ACHN (cell line): ENCODE data around the gene CSTF3.
"Not testable (repeated sequence)": the region's sequence is repeated elsewhere in the genome, so short reads cannot be mapped to it uniquely, and the experiment has no call there.

Source experiments
- DNase-seq: peaks from one replicate; pipeline ENCODE4 v3.0.0-alpha.2; 2015
- in situ Hi-C: cut with HindIII; loops from 2 replicates; pipeline ENCODE4 v1.10.0; 2017; ENCODE audit warnings: low sequenced_read_pairs, low pct_ligation_motif_present, low pct_unique_long_range_greater_than_20kb

CSTF3 gene

DNA sequence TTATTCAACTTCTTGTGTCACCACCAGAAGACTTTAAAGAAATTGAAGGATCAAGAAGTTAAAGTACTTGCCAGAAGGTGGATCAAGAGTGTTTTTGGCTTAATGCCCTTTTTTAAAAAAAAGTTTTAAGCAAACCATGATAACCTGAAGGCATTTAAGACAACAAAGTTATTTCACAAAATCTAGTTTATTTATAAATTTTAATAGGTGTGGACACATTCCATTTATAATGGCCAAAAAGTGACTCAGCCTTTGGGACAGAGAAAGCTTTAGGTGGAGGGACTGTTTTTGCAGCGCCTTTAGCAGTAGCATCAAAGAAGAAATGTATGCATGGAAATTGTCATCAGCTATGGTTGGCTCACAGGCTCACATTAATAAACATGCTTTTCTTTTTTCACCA, 104.0 kb downstream of the CSTF3 start:
- in situ Hi-C loops, result no loop called here

DNA sequence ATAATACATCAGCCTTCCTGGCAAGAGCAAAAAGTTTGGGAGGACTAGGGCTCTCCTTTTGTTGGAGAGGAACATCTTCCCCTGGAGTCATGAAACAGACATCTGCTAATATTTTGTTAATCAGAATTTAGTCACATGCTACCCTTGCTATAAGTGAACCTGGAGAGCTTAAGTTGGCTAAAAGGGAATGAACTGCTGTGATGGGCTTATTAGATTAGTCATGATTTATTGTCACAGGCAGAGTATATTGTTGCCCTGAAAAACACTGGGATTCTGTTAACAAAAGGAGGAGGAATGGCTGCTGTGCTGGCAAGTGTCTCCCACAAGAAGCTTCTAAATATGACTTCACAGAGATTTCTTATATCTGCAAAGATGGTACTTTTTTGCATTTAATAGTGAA, 105.9 kb downstream of the CSTF3 start:
- no peak for DNase-seq
- in situ Hi-C loops, result no loop called here

More for the DNA sequence above, 104.0 kb downstream of the CSTF3 start:
- DNase-seq, result no peak

DNA sequence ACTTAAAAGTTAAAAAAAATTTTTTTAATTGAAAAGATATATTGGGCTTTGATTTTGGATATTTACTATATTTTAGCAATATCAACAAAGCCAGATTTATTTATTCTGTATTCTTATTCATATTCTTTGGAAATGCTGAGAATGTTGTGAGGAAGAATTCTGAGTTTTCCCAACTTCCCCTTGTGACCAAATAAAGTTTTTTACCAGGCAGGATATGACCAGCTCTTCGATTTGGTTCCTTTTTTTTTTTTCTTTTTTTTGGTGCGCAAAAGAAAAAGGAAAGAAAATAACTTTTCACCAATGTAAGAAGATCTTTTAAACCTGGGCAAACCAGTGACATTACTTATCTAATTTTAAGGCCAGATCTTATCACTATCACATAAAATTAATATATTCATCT, 109.0 kb downstream of the CSTF3 start:
- DNase-seq, result no peak
- in situ Hi-C loops, result no loop called here

DNA sequence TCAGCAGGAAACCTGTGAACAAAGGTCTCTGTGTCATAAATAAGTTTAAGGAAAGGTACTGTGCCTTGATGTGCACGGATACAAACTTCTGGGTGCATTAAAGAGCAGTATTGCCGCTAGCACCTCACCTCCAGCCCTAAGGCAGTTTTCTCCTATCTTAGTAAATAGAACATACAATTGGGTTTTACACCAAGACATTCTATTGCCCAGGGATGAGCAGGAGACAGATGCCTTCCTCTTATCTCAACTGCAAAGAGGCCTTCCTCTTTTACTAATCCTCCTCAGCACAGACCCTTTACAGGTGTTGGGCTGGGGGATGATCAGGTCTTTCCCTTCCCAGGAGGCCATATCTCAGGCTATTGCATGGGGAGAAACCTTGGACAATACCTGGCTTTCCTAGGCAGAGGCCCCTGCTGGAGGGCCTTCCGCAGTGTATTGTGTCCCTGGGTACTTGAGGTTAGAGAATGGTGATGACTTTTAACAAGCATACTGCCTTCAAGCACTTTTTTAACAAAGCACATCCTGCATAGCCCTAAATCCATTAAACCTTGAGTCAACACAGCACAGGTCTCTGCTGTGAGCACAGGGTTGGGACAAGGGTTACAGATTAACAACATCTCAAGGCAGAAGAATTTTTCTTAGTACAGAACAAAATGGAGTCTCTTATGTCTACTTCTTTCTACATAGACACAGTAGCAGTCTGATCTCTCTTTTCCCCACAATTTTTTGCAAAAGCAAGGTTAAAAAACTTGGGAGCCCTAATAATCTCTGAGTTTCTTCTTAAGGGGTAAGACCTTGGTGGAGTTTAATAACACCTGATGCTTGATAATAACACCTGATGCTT, 111.5 kb downstream of the CSTF3 start:
- in situ Hi-C loops, DNase-seq: not testable (repeated sequence)

DNA sequence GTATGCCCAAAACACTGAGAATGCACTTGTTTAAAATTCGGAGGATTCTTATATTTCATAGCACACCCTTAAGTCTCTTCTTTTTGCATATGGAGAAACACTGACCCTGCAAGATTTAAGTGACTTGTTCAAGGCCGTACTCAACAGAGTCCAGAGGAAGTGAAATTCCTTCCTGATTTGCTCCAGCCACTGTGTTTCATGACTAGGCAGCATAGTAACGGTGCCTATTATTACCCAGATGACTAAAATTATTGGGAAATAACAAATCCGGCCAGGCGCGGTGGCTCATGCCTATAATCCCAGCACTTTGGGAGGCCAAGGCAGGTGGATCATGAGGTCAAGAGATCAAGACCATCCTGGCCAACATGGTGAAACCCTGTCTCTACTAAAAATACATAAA, 112.6 kb downstream of the CSTF3 start:
- in situ Hi-C loops, DNase-seq: not testable (repeated sequence)

DNA sequence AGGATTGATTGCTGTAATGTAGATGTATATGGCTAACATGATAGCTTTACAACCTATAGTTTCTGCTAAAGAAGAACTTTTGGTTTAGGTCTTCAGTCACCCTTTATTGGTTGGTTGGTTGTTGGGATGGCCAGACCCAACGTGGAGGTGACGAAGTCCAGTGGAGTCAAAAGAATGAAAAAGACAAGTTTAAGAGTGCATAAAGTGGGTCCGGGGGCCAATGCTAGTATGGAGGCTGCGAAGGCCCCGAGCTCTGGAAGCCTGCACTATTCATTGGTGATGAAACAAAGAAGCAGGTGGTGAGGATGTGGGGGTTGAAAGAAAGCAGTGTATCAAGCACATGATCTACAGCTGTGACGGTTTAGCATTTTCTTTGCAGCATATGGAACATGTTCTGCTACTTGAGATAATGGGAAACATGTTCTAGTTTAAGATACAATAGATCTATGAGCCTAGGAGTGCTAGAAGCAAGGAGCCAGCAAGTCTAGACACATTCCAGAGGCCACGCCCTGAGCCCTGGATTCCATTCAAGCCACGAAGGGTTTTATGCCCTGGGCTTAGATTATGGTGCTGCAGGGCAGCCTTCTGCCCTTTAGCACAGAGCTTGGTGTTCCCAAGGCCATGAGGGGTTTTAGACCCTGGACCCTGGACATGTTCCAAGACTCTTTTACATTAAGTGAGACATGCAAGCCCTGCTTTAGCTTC, 115.6 kb downstream of the CSTF3 start:
- in situ Hi-C loops, result no loop called here
- DNase-seq, result no peak

DNA sequence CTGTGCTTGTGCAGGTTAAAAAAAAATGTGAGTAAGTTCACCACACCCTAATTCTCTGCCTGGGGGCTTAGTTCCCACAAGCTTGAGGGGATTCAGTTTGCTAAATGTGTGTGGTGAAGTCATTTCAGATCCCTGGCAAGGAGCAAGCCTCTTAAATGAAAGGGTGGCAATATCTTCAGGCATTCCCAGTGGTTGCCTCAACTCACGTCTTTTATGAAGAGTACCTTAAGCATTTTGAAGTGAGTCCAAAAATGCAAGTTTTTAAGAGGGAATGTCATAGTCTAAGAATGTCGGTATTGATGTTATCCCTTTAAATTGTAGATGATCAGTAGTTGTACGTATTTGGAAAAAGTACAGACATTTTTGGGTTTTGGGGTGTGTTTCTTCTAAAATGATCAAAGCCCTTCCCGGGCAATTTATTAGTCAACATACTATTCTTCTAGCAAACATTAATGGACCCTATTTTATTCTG, 117.0 kb downstream of the CSTF3 start:
- no peak for DNase-seq

DNA sequence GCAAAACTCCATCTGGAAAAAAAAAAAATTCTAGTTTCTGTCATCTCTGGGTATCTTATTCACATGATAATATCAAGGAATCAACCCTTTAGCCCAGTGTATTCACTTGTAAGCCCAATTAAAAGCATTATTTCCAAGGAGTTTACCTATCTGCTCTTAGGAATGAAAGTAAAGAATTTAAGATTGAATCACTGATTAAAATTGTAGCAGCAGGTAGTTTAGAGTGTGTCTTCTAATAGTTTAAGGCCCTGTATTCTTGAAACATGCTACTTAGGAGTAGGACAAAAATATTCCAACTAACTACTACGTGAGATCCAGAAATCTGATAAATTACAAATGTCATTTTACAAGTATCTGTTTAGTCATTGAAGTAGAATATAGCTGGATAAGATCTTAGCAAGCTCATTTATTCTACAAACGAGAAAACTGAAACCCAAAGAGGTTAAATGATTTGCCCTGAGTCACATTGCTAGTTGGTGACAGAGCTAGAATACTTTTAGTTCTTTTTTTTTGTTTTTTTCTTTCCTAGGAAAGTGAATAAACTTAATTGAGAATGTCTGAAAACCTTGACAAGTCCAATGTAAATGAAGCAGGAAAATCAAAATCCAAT, 118.0 kb downstream of the CSTF3 start:
- DNase-seq, result no peak
- in situ Hi-C loops, result no loop called here

More for the DNA sequence above, 117.0 kb downstream of the CSTF3 start:
- in situ Hi-C loops, result no loop called here

DNA sequence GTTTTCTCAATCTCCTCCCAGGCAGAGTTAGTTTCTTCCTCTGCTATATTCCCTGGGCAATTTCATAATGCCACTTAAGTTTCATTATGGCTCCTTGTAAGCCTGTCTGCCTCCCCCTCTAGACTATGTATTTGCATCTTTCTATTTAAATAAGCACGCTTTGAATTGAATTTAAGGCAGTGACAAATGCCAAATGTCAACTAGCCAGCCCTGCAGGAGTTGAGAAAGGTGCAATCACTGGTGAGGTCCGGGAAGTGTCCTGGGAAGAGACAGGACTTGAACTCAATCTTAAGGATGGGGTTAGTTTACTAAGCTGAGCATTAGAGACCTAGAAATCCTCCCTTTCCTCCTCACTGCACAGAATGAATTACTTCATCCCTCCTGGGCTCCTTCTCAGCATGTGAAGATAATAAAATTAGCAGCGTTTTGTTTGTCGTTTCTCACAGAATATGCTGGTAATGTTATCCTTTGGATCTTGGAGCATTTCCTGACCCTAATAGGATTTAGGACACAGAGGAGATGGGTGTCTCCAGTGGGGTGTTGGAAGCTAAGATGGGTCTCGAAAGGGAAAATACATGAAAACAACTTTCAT, 120.3 kb downstream of the CSTF3 start:
- in situ Hi-C loops, result no loop called here
- DNase-seq, result no peak

DNA sequence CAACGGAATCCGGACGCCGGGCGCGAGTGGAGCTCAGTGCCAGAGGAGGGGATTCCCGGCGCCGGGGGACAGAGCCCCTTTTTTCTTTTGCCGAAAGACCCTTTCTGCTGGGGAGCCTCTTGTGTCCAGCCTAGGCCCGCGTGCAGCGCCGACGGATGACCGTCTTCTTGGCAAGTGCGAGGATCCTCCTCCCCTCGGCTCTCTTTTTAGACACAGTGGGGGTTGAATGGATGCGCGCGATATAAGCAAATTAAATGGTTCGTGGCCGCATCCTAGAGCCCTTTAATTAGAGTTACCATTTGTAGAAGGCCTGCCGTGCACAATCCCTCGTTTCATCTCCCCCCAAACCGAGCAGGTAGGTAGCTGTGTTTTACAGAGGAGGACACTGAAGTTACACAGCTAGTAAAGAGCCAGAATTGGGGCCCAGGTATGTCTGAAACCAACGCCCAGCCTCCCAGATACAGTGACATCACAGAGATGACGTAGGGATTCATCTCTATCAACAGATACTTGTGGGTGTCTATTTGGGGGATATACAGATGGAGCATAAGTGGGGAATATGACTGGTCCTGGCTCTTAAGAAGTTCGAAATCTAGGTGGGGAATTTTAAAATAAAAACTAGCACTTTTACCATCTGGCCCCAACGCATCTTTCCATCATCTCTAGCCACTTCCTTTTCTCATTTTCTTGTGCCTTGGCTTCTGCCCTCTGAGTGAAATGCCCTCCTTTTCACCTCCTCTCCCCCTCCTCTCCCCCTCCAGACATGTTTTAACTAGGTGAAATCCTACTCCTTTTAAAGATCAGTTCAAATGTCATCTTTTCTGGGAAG, 121.0 kb downstream of the CSTF3 start:
- in situ Hi-C loops, result no loop called here
- DNase-seq, result no peak

DNA sequence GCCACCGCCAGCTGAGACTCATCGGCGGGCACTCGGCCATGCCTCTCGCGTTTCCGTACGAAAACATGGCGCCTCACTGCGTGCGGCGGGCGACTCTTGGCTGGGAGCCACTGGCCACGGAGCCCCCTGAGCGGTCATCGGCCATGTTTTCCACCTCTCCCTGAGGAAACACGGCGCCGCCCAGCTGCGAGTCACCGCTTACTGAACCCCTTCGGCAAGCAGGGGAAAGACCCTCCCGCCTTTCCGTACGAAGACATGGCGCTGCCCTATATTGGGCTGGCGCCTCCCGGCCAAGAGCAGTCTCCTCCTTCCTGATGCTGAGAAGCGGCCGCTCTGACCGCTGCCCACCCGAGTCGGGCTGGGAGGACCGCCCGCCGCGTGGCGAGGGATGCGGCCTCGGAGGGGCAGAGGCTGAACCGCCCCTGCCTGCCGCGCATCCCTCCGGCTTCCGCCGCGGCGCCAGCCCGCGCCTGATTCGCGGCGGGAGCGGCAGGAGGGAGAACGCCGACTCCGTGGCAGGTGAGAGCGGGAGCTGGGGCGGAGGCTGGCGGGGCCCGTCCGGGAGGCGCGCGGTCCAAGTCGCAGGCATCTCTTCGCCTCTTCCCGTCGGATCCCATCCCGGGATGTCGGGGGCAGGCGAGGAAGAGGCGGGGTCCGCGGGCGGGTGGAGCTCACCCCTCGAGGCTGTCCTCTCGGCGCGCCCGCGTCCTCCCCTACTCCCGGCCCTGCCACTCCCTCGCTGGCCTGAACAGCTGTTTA, 121.8 kb downstream of the CSTF3 start, which contains the start of gene TCP11L1:
Gene TCP11L1, plus strand, starts transcription at position 299 of the 759 bp plus-strand sequence. CDS start 4,202 bp downstream, outside the sequence.
- DNase-seq, result peak; percentile 73
- in situ Hi-C loops, result no loop called here

DNA sequence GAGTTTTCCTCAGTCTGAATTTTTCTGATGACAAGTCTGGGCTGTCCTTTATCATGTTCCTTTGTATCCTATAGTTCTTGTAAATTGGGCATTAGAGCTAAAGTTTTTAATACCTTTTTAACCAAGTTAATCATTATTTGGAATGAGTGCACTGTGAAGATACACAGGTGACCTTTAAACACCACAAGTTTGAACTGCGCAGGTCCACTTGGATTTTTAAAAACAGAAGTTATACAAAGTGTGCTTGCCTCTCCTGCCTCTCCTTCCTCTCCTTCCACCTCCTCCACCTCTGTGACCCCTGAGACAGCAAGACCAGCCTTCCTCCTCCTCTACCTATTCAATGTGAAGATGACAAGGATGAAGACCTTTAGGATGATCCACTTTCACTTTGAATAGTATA, 126.3 kb downstream of the CSTF3 start:
- in situ Hi-C loops, result no loop called here

More for the DNA sequence above, 126.3 kb downstream of the CSTF3 start:
- no peak for DNase-seq
